Astrocyte of the cerebellum (primary cell): ENCODE measurements around the gene CFAP43.
A peak's percentile ranks its signal among the peaks of the same experiment; 100 is the strongest.

Experiments
- DNase-seq: peaks from one replicate; pipeline ENCODE4 v3.0.0-alpha.2; 2011; ENCODE audit warnings: low read depth
- H3K4me3 ChIP-seq: 2 replicates; pipeline ENCODE4 v1.5.1; 2011; ENCODE audit warnings: mild to moderate bottlenecking, low read depth, low read length, moderate library complexity
- CTCF ChIP-seq: IDR thresholded peaks from 2 replicates; pipeline ENCODE4 v1.5.1; 2012; ENCODE audit warnings: low read length, low read depth, moderate library complexity, mild to moderate bottlenecking; ENCODE audit errors: missing control alignments
- in situ Hi-C: cut with HindIII; loops from 2 replicates; pipeline ENCODE4 v1.10.0; 2017; ENCODE audit warnings: low sequenced_read_pairs

Gene CFAP43

GRCh38 chr10:104092749-104093148, 139.4 kb downstream of the CFAP43 start:
- no peak overlapping the region for H3K4me3 ChIP-seq
- no peak for TF ChIP-seq CTCF
- in situ Hi-C loops, result no loop called here
- no peak for DNase-seq

GRCh38 chr10:104090611-104091010, 141.6 kb downstream of the CFAP43 start:
- no peak overlapping the region for H3K4me3 ChIP-seq
- TF ChIP-seq CTCF, result no peak
- in situ Hi-C loops, result no loop called here
- DNase-seq, result peak; percentile 92

GRCh38 chr10:104089621-104090020, 142.5 kb downstream of the CFAP43 start:
- in situ Hi-C loops, result no loop called here
- no peak overlapping the region for H3K4me3 ChIP-seq
- no peak for DNase-seq
- TF ChIP-seq CTCF, result no peak

- TF ChIP-seq CTCF, result no peak
- no peak overlapping the region for H3K4me3 ChIP-seq
- in situ Hi-C loops, result no loop called here
- DNase-seq, result no peak
These were observed 143.9 kb downstream of the CFAP43 start for GRCh38 chr10:104088239-104088638.

- DNase-seq, result no peak
- no peak for TF ChIP-seq CTCF
- H3K4me3 ChIP-seq, result no peak within 1 kb of the TSS
- in situ Hi-C loops, result no loop called here
These were observed 146.3 kb downstream of the CFAP43 start, which contains the start of gene COL17A1 for GRCh38 chr10:104085801-104086400. Gene COL17A1 (minus strand): TSS chr10:104085880. CDS start chr10:104080673, 5,207 bp downstream.

- in situ Hi-C loops, result no loop called here
- no peak for TF ChIP-seq CTCF
- no peak overlapping the region for H3K4me3 ChIP-seq
- DNase-seq, result no peak
These were observed 147.6 kb downstream of the CFAP43 start for GRCh38 chr10:104084482-104085142.
